GM19324 (cell line): ENCODE measurements around the gene SULT1A2.
"Not testable (repeated sequence)": the region's sequence is repeated elsewhere in the genome, so short reads cannot be mapped to it uniquely, and the experiment has no call there.

Experiments used
- ATAC-seq: cut with Tn5 transposase; IDR thresholded peaks from one replicate; pipeline ENCODE4 v1.9.1; 2021; ENCODE audit warnings: mild to moderate bottlenecking, moderate library complexity; ENCODE audit not compliant: unreplicated experiment, low FRiP score

The SULT1A2 gene

DNA sequence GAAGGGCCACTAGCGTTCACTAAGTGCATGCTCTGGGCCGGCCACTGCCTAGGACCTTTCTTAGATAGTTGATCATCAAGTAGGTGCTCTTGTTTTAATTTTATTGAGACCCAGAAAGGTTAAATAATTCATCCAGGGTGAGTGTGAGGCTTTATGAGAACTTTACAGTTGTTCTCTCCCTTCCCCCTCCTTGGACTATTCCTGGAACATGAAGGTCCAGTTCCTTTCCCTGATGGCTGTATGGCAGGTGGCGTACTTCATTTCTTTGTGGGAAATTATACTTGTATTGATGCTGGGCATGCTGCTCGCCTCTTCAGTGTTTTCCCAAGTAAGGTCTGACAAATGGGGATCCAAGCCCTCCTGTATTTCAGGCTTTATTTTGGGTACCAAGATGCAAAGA is 34.7 kb downstream of the SULT1A2 start:
- ATAC-seq = no peak

DNA sequence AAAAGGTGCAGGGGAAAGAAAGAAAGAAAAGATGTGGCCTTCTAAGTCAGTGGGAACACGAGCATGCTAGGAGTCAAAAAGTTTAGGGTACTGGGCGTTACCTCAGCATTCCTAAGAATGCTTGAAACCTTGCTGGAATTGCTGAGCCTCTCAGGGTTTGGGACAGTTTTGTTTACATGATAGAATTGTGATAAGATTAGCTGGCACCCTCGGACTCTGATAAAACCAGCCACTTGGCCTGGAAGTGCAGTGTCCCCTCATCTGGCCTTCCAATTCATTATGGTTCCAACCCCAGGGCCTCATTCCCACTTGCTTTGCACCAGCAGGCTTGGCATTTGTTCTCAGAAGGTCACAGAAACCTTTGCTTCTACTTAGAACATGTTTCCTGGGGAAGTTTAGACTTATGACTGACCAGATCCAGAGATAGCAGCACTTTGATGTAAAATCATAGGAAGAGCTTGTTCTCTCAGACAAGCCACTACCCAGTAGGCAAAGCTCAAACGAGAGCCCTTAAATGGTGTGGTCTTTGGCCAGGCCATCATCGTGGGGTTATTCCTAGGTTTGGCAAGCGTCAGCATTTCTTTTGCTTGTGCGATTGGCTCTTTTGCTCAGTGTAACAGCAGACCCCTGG is 35.2 kb downstream of the SULT1A2 start:
- ATAC-seq = no peak

DNA sequence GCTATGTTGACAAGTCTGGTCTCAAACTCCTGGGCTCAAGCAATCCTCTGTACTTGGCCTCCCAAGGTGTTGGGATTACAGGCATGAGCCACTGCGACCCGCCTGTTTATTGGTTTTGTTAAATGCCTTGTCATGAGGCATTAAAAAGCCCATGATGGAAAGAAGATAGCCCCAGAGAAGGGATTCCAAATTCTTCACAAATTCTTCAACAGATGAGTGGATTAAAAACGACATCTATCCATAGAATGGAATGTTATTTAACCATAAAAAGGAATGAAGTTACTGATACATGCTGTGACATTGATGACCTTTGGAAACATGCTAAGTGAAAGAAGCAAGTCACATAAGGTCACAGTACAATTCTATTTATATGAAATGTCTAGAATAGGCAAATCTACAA is 38.4 kb downstream of the SULT1A2 start:
- no peak for ATAC-seq

DNA sequence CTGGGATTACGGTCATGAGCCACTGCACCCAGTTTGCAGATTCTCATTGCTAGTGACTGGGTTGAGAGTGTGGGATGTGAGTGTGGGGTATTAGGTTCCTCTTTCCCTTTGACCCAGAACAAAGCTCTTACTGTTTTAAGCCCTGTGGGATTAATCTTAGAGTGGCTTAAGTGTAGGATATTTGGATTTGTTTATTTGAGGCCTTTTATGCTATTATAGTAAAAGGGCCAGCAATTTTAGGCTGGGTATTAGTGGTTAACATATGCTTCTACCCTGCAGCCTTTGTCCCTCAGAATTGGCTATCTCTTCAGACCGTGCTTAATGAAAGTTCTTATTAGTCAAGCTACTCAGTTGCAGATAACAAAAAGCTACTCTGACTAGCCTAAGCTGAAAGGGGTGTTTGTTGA is 39.9 kb downstream of the SULT1A2 start:
- ATAC-seq = no peak

DNA sequence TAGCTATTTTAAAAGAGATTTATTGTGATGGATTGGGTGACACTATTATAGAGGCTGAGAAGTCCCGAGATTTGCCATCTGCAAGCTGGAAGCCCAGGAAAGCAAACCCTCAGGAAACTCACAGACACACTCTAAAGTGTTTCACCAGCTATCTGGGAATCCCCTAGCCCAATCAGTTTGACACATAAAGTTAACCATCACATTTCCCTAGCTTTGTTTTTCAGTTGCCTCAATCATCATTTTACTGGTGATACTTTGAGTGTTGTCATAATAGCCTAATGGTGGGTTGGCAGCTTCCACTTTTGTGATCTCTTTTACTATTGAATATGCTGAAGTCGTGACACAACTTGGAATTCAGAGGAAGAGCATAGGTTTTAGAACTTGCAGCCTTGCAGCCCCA is 41.3 kb downstream of the SULT1A2 start:
- ATAC-seq = no peak

DNA sequence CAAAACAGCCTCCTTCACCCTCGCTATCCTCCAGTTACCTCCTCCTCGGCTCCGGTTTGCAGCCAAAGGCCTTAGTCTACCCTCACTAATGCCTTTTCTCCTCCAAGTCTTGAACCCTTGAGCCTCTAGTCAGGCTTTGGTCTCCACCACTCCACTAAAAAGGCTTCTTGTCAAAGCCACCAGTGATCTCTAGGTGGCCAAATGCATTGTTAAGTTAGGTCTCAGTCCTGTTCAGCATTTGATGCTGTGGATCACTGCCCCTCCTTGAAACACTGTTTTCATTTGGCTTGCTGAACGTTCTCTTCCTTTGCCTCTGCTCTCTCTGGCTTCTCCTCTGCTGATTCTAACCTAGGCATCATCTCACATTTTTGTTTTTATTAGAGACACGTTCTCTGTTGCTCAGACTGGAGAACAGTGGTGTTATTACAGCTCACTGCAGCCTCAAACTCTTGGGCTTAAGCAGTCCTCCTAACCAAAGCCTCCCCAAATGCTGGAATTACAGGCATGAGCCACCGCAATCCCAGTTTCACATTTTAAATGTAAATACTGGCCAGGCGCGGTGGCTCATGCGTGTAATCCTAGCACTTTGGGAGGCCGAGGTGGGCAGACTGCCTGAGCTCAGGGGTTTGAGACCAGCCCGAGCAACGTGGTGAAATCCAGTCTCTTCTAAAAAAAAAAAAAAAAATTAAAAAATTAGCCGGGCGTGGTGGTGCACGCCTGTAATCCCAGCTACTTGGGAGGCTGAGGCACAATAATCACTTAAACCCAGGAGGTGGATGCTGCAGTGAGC is 42.0 kb downstream of the SULT1A2 start:
- ATAC-seq = peak; percentile 3

DNA sequence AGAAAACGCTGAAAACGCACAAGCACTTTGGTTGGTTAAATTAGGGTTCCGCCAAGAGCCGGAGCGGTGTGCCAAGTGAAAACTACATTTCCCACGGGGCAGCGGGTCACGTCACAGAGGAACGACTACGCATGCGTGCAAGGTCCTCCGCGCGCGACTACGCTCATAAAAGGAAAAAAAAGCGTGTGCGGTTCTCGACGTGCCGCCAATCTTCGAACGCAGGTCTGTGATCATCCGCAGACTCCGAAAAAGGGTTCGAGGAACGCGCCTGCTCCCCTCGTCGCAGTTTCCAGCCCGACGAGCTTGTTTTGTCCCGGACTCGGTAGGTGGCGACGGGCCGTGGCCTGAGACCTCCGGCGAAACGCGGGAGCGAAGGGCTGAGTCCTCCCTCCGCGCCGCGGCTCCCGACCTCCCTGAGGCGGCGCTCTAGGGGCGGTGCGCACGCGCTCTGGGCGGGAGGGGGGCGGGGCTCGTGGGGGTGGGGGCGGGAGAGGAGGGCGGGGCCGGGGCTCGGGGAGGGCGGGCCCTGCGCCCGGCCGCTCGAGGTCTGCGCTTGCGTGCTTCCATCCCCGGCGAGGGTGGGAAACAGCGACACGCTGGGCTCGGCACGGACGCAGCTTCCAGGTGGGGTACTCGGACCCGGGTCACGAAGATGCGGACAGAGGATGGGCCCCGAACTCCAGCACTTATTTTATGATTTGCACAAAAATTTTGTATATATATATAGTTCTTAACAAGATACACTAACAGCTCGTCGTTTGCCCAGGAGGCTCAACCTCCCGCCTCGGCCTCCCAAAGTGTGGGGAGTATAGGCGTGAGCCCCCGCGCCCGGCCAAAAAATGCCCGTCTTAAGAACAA is 42.8 kb downstream of the SULT1A2 start, which contains the start of gene SGF29:
TSS of gene SGF29 (plus strand) at position 145 of the 858 bp plus-strand sequence. CDS start 27,150 bp downstream, outside the sequence.
- ATAC-seq = peak; percentile 86

DNA sequence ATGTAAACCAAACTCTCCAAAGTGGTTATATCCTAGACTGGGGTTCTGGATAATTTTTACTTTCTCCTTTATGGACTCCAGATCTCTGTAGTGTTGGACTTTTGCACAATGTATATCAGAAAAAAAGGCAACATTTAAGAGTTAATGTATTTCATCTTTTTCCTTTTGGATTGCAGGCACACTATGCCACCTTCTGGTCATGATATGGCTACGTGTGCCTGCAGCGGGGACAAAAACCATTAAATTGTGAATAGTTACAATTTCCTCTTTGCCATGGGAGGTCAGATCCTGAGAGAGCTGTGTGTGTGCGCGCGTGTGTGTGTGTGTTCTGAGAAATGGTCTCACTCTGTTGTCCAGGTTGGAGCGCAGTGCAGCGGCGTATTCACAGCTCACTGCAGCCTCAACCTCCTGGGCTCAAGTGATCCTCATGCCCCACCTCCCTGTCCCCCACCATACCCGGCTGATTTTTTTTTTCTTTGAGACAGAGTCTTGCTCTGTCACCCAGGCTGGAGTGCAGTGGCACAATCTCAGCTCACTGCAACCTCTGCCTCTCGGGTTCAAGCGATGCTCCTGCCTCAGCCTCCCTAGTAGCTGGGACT is 47.5 kb downstream of the SULT1A2 start:
- ATAC-seq = no peak

DNA sequence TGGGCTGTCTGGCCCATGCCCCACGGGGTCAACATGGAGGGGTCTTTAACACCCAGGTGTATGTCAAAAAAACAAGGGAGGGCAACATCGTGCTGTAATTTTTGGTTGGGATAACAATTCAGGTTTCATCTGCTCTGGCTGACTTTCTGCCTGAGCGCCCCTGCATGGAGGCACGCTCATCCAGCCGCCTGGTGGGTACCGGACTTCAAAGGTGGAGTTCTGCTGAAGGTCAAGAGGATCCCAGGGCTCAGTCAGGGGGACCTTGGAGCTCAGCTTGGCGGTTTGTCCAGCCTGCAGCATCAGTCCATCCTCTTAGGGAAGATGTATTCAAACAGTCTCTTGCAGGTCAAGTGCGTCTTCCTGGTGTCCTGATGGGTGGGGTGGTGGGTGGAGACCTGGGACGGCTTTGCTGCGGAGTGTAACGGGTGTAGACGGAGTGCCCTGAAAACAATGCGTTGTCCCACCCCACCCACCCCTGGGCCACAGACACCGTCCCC is 48.5 kb downstream of the SULT1A2 start:
- ATAC-seq = no peak

DNA sequence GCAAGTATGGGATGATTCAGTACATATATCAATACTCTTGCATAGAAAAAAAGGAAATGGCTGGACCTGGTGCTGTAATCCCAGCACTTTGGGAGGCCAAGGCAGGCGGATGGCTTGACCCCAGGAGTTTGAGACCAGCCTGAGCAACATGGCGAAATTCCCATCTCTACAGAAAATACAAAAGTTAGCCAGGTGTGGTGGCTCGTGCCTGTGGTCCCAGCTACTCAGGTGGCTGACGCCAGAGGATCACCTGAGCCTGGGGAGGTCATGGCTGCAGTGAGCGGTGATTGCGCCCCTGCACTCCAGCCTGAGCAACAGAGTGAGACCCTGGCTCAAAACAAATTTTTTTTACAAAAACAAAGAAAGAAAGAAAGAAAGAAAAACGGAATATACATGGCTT is 50.2 kb downstream of the SULT1A2 start:
- no peak for ATAC-seq

DNA sequence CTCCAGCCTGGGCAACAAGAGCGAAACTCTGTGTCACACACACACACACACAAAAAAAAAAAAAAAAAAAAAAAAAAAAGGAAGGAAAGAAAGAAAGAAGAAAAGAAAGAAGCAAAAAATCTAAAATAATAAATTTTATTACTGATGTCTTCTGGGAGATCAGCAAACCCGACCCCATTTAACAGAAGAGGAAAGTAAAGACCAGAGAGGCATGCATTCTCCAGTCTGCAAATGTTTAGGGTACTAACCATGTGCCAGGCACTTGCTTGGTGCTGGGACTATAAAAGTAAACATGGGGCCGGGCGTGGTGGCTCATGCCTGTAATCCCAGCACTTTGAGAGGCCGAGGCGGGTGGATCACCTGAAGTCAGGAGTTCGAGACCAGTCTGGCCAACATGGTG is 50.9 kb downstream of the SULT1A2 start:
- ATAC-seq = not testable (repeated sequence)

DNA sequence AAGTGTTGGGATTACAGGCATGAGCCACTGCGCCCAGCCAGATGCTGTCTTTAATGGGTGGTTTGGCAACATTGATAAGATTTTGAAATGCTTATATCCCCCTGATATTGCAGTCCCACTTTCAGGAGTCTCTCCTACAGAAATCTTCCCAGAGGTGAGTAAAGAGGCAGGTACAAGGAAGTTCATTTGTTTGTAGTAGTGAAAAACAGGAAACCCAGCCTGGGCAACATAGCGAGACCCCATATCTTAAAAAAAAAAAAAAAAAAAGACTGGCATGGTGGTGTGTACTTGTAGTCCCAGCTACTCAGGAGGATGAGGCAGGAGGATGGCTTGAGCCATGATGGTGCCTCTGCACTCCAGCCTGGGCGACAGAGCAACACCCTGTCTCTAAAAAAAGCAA is 51.9 kb downstream of the SULT1A2 start:
- ATAC-seq = no peak

DNA sequence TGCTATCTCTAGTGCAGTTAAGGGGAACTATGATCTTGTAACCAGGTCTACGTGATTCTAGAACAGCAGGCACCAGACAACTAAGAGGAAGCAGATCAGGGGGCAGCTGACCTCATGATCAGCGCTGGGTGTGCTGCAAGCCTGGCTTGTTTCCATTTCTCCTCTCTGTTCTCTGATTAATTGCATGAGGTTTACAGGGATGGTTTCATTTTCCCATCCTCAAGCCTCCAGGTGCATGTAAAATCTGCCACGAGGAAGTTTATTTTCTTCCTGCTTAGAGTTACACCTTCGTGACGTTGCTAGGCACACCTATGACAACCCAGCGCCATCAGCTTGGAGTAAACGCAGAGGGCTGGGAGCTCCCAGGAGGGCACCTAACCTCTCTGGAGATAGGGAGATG is 53.8 kb downstream of the SULT1A2 start:
- no peak for ATAC-seq

DNA sequence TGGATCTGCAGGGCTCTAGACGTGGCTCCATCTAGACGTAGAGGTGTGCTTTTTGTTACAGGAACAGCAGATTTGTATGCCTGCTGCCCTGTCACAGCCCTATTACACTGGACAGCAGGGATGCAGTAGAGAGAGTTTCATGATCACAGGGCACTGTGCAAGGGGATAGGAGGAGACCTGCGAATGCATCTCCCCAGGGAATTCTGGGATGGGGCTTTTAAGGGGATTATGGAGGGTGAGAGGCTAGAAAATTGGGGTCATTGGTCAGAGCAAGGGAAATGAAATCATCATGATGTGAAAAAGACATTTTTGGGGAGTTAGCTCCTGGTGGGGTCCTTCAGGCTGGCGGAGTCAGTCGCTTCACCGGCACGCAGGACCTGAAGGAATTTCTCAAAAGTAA is 54.2 kb downstream of the SULT1A2 start:
- ATAC-seq = no peak
